Thyroid gland (tissue), 4 donors: ENCODE results near the gene ITPR2. TPM values are rescaled to one million over a fixed set of nuclear protein-coding genes. Genes with fewer than 3 reads are reported as not detected.

Experiments
- DNase-seq, 2 donors: peaks; one replicate each; pipeline ENCODE4 v3.0.0-alpha.2; 2019
- H3K27ac ChIP-seq, 3 donors: fragments of 200-600 bp; sonication (generic); 1 replicate in 2 of 3; 2 replicates in 1 of 3; pipeline ENCODE4 v1.5.1; 2016 to 2019; ENCODE audit warnings: mild to moderate bottlenecking in 1 of 3, moderate library complexity in 1 of 3
- H3K27me3 ChIP-seq: fragments of 200-600 bp; sonication (generic); one replicate; pipeline ENCODE4 v1.5.1; 2019
- H3K36me3 ChIP-seq, 2 donors: fragments of 200-600 bp; sonication (generic); one replicate each; pipeline ENCODE4 v1.5.1; 2016 to 2019
- H3K4me1 ChIP-seq, 2 donors: fragments of 200-600 bp; sonication (generic); one replicate each; pipeline ENCODE4 v1.5.1; 2017 to 2019
- H3K4me3 ChIP-seq, 3 donors: fragments of 200-600 bp; sonication (generic); replicated peaks in 1 of 3; 1 replicate in 2 of 3; 2 replicates in 1 of 3; pipeline ENCODE4 v1.5.1; 2016; ENCODE audit warnings: mild to moderate bottlenecking in 1 of 3
- H3K9me3 ChIP-seq: fragments of 200-600 bp; sonication (generic); one replicate; pipeline ENCODE4 v1.5.1; 2017
- CTCF ChIP-seq, 6 experiments: fragments of 200-600 bp in 3 of 6; fragments of 450-650 bp in 3 of 6; sonication (generic) in 3 of 6; IDR thresholded peaks; one replicate each; pipeline ENCODE4 v1.5.1; 2016 to 2019; ENCODE audit warnings: antibody characterized with exemption in 6 of 6, mild to moderate bottlenecking in 2 of 6, inconsistent platforms in 1 of 6, moderate library complexity in 1 of 6
- POLR2A ChIP-seq, 2 donors: fragments of 450-650 bp; IDR thresholded peaks; one replicate each; pipeline ENCODE4 v1.6.1; 2017; ENCODE audit warnings: antibody characterized with exemption in 2 of 2, mild to moderate bottlenecking in 2 of 2, moderate library complexity in 1 of 2
- WGBS, 2 donors: methylation state at CpG; one replicate each; pipeline ENCODE4 v1.1.5; 2017; 5-methylcytosine and 5-hydroxymethylcytosine counted together
- intact Hi-C: fragments of 100-400 bp; cut with DNase I; formaldehyde crosslinking; loops from one replicate; pipeline ENCODE4 v1.15.1; 2023
- total RNA-seq, 4 donors: library from RNA; depleted of rRNA; stranded (reverse); fragments of >200 nt; gene quantifications; one replicate each; pipeline ENCODE4 v1.2.3, GENCODE V29; 2016

The ITPR2 gene
- total RNA-seq, 4 donors from 2014 or later, result 24.4 to 39.7 (median 33.7) TPM

GRCh38 chr12:26534071-26534470 lies 298.9 kb downstream of the ITPR2 start:
- intact Hi-C loops, result no loop called here
- H3K4me3 ChIP-seq, result no peak overlapping the region
- TF ChIP-seq CTCF (IDR thresholded peaks at IDR 0.05) (no peak), POLR2A (IDR thresholded peaks at IDR 0.05) (no peak)
- H3K4me1 ChIP-seq, result no peaks in the 10 kb centered on the region
- H3K36me3 ChIP-seq, result no peaks in the 10 kb centered on the region
- no peak overlapping the region for H3K27ac ChIP-seq
- H3K27me3 ChIP-seq, result no peaks in the 10 kb centered on the region
- 91 to 92% methylated on average over 3 of the region's 3 CpGs for WGBS, 2 donors
- no peaks in the 10 kb centered on the region for H3K9me3 ChIP-seq
- no peak for DNase-seq

- Histone ChIP-seq H3K9me3 (no peaks in the 10 kb centered on the region), H3K4me3 (no peak overlapping the region), H3K4me1 (no peaks in the 10 kb centered on the region), H3K27ac (no peak overlapping the region), H3K27me3 (no peaks in the 10 kb centered on the region), H3K36me3 (no peaks in the 10 kb centered on the region)
- intact Hi-C loops, result no loop called here
- WGBS, 2 donors, result 98 to 99% methylated on average over 3 of the region's 3 CpGs
- TF ChIP-seq POLR2A (IDR thresholded peaks at IDR 0.05), result no peak
- TF ChIP-seq CTCF (IDR thresholded peaks at IDR 0.05), result no peak
- DNase-seq, result no peak
Measured at GRCh38 chr12:26533211-26533610, 299.8 kb downstream of the ITPR2 start.

GRCh38 chr12:26530461-26530860 lies 302.5 kb downstream of the ITPR2 start:
- Histone ChIP-seq H3K4me1 (no peaks in the 10 kb centered on the region), H3K27ac (no peak overlapping the region), H3K4me3 (no peak overlapping the region), H3K27me3 (no peaks in the 10 kb centered on the region), H3K36me3 (no peaks in the 10 kb centered on the region), H3K9me3 (no peaks in the 10 kb centered on the region)
- WGBS, 2 donors, result 75 to 78% methylated on average over 1 of the region's 1 CpG
- intact Hi-C loops, result no loop called here
- DNase-seq, result no peak
- no peak for TF ChIP-seq CTCF (IDR thresholded peaks at IDR 0.05)
- no peak for TF ChIP-seq POLR2A (IDR thresholded peaks at IDR 0.05)

GRCh38 chr12:26528943-26529342 lies 304.1 kb downstream of the ITPR2 start:
- intact Hi-C loops, result no loop called here
- Histone ChIP-seq H3K4me1 (no peaks in the 10 kb centered on the region), H3K9me3 (no peaks in the 10 kb centered on the region), H3K27me3 (no peaks in the 10 kb centered on the region), H3K4me3 (no peak overlapping the region), H3K36me3 (no peaks in the 10 kb centered on the region), H3K27ac (no peak overlapping the region)
- TF ChIP-seq POLR2A (IDR thresholded peaks at IDR 0.05), result no peak
- 96 to 100% methylated on average over 1 of the region's 1 CpG for WGBS, 2 donors
- no peak for DNase-seq

- 95 to 97% methylated on average over 4 of the region's 4 CpGs for WGBS, 2 donors
- Histone ChIP-seq H3K36me3 (no peaks in the 10 kb centered on the region), H3K4me1 (peaks cover 4 to 6% of the 10 kb centered on the region in 2 donors), H3K27me3 (no peaks in the 10 kb centered on the region), H3K4me3 (no peak overlapping the region), H3K9me3 (no peaks in the 10 kb centered on the region), H3K27ac (no peak overlapping the region)
- no peak for DNase-seq
- intact Hi-C loops, result no loop called here
- TF ChIP-seq POLR2A (IDR thresholded peaks at IDR 0.05), result no peak
- no peak for TF ChIP-seq CTCF (IDR thresholded peaks at IDR 0.05)
Measured at GRCh38 chr12:26527682-26528081, 305.3 kb downstream of the ITPR2 start.
